22Rv1 (cell line): ENCODE results near the gene AFF1.
"Not testable (repeated sequence)": the region's sequence is repeated elsewhere in the genome, so short reads cannot be mapped to it uniquely, and the experiment has no call there.

ENCODE experiments used
- H3K27ac ChIP-seq: fragments of 450-650 bp; 2 replicates; pipeline ENCODE4 v1.5.1; 2017
- CTCF ChIP-seq: fragments of 450-650 bp; IDR thresholded peaks from 2 replicates; pipeline ENCODE4 v1.5.1; 2017; ENCODE audit warnings: mild to moderate bottlenecking
- ZFX ChIP-seq: fragments of 450-650 bp; IDR thresholded peaks from 2 replicates; pipeline ENCODE4 v1.6.1; 2017; ENCODE audit warnings: antibody characterized with exemption, borderline replicate concordance

AFF1 gene

DNA sequence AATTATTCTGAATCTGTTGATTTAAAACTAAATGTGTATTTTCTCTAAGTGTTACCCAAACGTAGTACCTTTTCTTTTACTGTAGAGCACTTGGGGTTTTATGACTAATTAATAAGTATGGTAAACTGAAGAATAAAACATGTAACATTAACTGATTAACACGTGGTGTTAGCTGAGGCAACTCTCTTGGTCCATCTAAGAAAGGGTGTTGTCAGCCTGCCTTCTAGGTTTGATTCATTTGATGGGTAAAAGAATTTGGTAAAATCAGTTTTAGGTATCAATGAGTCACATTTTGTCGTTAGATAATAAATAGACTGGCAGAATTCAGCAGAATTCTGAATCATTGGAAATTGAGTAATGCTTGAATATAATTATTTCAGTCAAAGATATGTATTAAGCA is 99.7 kb downstream of the AFF1 start:
- H3K27ac ChIP-seq, result no peak overlapping the region
- TF ChIP-seq ZFX, result no peak
- no peak for TF ChIP-seq CTCF

GRCh38 chr4:87035881-87036509 is 101.2 kb downstream of the AFF1 start:
- no peak overlapping the region for H3K27ac ChIP-seq
- TF ChIP-seq CTCF, result no peak

DNA sequence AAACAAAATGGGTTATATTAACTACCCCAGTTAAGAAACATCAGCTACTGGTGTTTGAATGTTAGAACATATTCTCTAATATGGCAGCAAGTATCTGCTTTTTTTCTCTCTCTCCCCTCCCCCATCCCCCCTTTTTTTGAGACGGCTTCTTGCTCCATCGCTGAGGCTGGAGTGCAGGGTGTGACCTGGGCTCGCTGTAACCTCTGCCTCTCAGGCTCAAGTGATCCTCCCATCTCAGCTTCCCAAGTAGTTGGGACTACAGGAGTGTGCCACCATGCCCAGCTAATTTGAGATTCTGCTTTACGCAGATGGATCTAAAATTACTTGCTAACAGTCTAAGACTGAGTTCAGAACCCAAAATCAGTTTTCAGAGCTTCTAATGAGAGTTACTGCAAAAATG is 101.9 kb downstream of the AFF1 start:
- no peak overlapping the region for H3K27ac ChIP-seq
- TF ChIP-seq CTCF (no peak), ZFX (no peak)

DNA sequence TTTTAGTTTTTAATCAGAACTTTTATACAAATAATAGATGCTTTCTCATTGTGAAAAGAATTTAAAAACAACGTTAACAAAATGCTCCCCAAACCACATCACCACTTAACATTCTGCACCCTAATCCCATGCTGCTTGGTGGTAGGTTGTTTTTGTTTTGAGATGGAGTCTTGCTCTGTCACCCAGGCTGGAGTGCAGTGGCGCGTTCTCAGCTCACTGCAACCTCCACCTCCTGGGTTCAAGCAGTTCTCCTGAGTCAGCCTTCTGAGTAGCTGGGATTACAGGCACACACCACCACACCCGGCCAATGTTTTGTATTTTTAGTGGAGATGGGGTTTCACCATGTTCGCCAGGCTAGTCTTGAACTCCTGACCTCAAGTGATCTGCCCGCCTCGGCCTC is 102.4 kb downstream of the AFF1 start:
- not testable (repeated sequence) for H3K27ac ChIP-seq

- TF ChIP-seq CTCF, result no peak
- no peak for TF ChIP-seq ZFX
- H3K27ac ChIP-seq, result no peak overlapping the region
These were observed 103.0 kb downstream of the AFF1 start for GRCh38 chr4:87037671-87038334.

GRCh38 chr4:87038837-87039615 is 104.2 kb downstream of the AFF1 start:
- H3K27ac ChIP-seq, result no peak overlapping the region
- TF ChIP-seq CTCF, result no peak
- TF ChIP-seq ZFX, result no peak

GRCh38 chr4:87041141-87041540 is 106.3 kb downstream of the AFF1 start:
- TF ChIP-seq ZFX, result no peak
- TF ChIP-seq CTCF, result no peak

More at GRCh38 chr4:87041141-87041540, 106.3 kb downstream of the AFF1 start:
- no peak overlapping the region for H3K27ac ChIP-seq
